HG03469 (cell line): ENCODE results near the gene MAP7.
"Not testable (repeated sequence)": the region's sequence is repeated elsewhere in the genome, so short reads cannot be mapped to it uniquely, and the experiment has no call there.

Source experiments
- ATAC-seq: cut with Tn5 transposase; IDR thresholded peaks from one replicate; pipeline ENCODE4 v1.9.1; 2021; ENCODE audit warnings: mild to moderate bottlenecking, moderate library complexity, moderate number of reproducible peaks; ENCODE audit not compliant: unreplicated experiment

MAP7 gene

DNA sequence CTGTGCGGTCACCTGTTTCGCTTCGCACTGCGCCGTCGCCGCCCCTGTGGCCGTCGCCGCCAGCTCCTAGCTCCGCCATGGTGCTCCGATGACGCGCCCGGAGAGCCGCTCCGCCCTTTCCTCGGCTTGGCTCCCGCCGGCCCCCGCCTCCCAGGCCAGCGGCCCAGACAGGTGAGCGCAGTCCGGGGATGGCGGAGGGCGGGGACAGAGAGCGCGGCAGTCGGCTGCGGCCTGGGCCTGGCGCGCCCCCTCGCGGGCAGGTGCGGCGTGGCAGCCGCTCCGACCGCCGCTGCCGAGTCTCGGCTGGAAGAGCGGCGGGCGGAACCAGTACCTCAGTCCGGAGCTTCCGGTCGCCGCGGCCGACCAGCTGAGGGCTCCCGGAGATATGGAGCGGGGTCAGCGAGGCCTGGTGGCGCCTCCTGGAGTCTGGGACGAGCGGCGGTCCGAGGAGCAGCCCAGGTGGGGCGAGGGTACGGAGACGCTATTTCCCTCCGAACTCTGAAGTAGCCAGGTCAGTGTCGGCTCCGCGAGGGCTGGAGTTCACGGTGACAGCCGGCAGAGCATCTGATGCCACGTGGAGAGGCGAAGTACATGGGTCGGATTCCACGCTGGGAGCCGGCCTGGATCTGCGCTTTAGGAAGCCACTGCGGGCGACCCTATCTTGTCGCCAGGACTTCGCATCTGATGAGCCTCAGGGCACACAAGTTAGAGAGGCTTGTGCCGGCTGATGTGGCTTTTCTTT, at the start of gene MAP7:
TSS of gene MAP7 (minus strand) at position 93 of the 742 bp plus-strand sequence. CDS start at position 79, 14 bp downstream.
- no peak for ATAC-seq

DNA sequence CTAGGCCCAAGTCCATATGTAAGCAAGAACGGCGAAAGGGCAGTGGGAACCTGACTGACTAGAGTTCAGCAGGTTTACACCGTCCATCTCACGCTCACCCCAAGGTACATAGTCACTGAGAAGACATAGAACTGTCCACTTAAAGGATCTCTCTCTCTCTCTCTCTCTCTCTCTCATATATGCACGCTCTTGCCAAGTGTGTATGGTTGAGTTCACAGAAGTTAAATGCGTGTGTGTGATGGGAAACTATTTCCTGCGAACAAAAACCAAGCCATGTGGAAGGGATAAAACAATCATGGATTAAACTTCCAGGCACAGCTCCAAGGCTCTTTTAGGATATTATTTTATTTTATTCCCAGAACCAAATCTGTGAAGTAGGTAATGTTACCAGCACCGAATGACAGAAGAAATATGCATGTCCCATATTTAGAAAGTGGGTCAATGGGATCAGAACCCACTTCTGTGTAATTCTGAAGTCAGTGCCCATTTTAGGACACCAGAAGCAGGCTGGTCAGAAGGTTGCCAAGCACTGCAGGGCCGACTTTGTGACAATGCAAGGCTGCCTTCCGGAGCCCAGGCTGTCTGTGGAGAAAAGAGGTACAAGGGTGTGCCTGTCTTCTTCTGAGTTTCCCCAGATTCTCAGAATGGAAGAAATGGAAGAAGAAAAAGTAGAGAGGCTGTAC, 49.2 kb upstream of the MAP7 start:
- no peak for ATAC-seq

DNA sequence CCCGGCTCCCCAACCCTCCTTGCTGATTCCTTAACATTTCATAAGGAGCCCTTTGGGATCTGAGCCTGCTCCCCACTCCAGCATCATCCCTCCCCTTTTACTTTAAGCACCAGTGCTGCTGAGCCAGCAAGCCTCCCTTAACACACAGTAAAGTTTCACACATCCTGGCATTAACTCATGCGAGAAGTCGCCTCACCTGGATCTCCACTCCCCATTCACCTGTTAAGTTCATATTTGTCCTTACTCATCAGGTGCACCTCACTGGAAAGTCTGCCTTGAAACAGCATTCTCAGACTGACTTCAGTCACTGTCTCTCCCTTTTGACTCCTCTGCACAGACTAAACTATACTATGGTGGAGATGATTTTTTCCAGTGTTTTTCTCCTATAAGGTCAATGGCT, 47.8 kb upstream of the MAP7 start:
- ATAC-seq, result no peak

DNA sequence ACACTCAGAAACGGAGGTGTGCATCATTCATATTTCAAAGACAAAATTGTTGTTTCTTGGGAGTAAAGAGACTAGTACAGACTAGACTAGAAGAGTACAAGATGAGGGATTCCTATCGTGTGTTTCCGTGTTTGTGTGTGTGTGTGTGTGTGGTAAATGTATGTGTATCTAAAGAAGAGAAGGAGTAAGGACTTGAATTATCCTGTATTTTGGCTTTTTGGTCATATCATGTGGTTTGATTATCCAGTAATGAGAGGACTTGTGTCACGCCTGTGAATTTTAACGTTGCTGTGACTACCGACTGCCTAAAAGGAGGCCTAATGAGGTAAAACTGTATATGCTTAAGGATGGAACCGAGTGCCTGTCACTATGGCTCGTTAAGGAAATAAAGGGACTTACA, 44.4 kb upstream of the MAP7 start:
- no peak for ATAC-seq

- ATAC-seq, result peak; percentile 90
These were observed 43.7 kb upstream of the MAP7 start for GRCh38 chr6:136593748-136594490.

DNA sequence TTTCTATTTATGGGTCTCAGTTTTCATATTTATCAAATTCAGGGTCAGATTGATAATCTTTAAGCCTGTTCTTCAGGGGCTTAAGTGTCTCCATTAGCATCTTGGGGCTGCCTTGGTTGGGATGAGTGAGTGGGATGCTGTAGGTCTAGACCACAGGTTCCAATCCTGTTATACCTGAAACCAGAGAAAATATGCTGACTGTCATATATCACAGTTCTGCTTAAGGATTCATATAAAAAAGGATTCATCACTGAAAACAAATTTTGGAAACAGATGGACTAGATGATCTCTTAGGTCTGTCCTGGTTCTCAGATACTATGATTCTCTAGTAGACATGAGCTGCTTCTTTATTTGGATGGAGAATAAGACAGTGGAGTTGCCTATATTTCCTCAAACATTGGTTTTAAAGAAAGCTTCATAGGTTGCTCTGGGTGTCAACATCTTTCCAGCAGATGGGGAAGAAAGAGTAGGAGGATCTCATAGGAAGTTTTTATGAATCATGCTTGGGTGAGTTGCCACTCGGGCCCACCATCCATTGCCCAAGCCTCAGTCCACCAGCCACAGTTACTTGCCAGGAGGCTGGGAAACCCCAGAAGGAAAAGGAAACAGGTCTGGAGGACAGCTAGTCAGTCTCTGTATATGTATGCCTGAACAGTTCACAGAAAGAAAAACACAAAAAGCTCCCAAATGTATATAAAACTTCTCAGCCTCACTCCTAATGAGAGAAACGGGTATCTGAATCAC, 42.9 kb upstream of the MAP7 start:
- ATAC-seq, result no peak

GRCh38 chr6:136591617-136592016, 41.4 kb upstream of the MAP7 start:
- no peak for ATAC-seq

- ATAC-seq, result not testable (repeated sequence)
These were observed 40.6 kb upstream of the MAP7 start for GRCh38 chr6:136590846-136591245.

GRCh38 chr6:136587527-136587926, 37.3 kb upstream of the MAP7 start:
- ATAC-seq, result no peak

GRCh38 chr6:136586295-136586694, 36.1 kb upstream of the MAP7 start:
- ATAC-seq, result no peak

- ATAC-seq, result not testable (repeated sequence)
These were observed 35.3 kb upstream of the MAP7 start for GRCh38 chr6:136585523-136585922.

GRCh38 chr6:136584290-136584689, 34.1 kb upstream of the MAP7 start:
- ATAC-seq, result not testable (repeated sequence)

- no peak for ATAC-seq
These were observed 32.7 kb upstream of the MAP7 start for GRCh38 chr6:136582711-136583471.

- no peak for ATAC-seq
These were observed 29.6 kb upstream of the MAP7 start for GRCh38 chr6:136579800-136580199.

GRCh38 chr6:136576821-136577220, 26.6 kb upstream of the MAP7 start:
- no peak for ATAC-seq

DNA sequence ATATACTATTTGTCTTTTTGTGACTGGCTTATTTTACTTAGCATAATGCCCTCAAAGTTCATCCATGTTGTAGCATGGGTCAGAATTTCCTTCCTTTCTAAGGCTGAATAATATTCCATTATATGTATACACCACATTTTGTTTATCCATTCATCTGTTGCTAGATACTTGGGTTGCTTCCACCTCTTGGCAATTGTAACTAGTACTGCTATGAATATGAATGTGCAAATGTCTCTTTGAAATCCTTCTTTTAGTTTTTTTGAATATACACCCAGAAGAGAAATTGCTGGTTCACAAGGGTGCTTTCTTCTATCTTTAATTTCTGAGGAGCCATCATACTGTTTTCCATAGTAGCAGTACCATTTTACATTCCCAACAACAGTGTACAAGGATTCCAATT, 21.3 kb upstream of the MAP7 start:
- no peak for ATAC-seq

GRCh38 chr6:136571065-136571464, 20.8 kb upstream of the MAP7 start:
- no peak for ATAC-seq

GRCh38 chr6:136568129-136568528, 17.9 kb upstream of the MAP7 start:
- no peak for ATAC-seq

DNA sequence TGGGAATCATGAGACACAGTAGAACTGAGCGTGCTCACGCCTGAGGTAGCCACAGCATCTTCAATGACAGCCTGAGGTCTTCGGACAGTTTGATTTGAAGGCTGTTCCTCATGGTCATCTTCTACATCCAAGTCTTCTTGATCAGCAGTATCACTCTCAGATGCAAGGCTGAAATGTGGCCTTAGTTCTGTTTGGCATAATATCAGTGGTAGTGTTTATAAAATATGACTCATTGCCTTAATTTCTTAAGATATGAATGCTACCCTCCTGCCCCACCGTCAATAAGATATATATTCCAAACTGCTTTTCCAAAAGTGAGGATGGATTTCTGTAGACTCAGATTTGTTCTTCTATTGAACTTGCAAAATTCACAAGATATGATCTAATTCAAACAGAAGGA, 17.5 kb upstream of the MAP7 start:
- ATAC-seq, result no peak

DNA sequence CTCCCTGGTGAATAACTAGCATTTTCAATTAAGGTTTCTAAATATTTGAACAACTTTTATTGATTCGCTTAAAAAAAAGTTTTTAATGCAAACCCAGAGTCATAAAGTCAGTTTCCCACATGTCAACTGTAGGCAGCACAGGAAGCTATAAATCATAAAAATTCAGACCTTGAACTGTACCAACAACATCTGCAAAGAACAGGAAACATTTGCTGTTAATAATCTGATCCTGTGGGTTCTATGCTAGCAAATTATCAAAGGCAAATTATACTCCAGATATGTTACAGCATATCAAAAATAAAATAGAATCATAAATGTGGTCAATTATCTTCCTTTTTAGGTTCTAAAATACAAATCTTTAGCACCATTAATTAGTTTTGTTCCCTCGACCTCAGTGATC, 16.6 kb upstream of the MAP7 start:
- ATAC-seq, result no peak
